ENCODE measurements around the gene COQ8B.

The COQ8B gene

DNA sequence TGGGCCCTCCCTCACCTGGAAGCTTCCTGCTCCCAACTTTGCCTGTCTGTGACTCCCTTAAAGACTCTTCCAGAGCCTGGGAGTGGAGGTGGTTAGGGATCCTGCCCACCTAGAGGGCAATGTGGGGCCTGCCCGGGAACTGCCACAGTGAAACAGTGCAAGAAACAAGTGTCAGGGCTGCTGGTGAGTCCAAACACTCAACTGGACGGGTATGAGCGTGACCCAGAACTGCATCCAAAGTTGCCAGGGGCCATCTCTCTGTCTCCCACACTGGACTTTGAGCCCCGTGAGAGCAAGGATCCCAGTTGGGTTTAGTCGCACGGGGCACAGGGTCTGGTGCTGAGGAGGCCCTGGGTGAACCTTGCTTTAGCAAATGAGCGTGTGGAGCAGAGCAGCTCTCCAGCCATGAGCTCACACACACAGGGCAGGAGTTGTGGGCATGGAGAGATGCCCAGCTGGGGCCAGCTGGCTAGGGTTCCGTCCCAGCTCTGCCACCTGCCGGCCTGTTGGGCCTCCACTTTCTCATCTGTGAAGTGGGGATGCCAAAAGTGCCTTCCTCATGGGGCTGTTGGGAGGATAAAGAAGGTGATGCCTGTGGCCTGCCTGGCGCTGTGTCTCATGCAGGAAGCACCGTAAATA lies 23.4 kb downstream of the COQ8B start:
- Histone ChIP-seq H3K4me3 (ENCODE audit: insufficient read depth, low read depth, low read length, poor library complexity, severe bottlenecking) (no peak overlapping the region), H3K36me3 (ENCODE audit: control insufficient read depth, insufficient read depth, low read length) (peaks cover 8% of the 10 kb centered on the region), H3K27me3 (replicated peaks; ENCODE audit: control insufficient read depth, insufficient read depth, low read length, poor library complexity, severe bottlenecking) (no peaks in the 10 kb centered on the region)

DNA sequence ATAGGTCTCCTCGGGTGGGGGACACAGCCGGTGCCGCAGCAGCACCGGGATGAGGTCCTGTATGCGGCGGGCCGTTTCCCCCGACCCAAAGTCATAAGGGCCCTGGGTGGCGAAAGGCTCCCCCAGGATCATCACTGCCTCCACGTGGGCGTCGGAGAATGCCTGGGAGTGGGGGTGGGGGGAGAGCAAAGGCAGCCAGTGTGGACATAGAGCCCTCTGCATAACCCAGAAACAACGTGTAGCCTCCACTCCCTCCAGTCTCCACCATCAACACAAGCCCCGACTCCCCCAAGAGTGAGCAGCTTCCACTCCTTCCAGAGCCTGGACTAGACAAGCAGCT lies 24.5 kb downstream of the COQ8B start:
- no peak for DNase-seq
- Histone ChIP-seq H3K27me3 (replicated peaks; ENCODE audit: control insufficient read depth, insufficient read depth, low read length, poor library complexity, severe bottlenecking) (no peaks in the 10 kb centered on the region), H3K9me3 (ENCODE audit: control insufficient read depth, low read length) (no peaks in the 10 kb centered on the region), H3K4me1 (ENCODE audit: control insufficient read depth, insufficient read depth, low read length, poor library complexity, severe bottlenecking) (peaks cover 14% of the 10 kb centered on the region), H3K36me3 (ENCODE audit: control insufficient read depth, insufficient read depth, low read length) (peaks cover 8% of the 10 kb centered on the region), H3K4me3 (ENCODE audit: insufficient read depth, low read depth, low read length, poor library complexity, severe bottlenecking) (no peak overlapping the region), H3K27ac (ENCODE audit: insufficient read depth, low read length, poor library complexity, severe bottlenecking) (no peak overlapping the region)

More for the DNA sequence above, 23.4 kb downstream of the COQ8B start:
- Histone ChIP-seq H3K9me3 (ENCODE audit: control insufficient read depth, low read length) (no peaks in the 10 kb centered on the region), H3K27ac (ENCODE audit: insufficient read depth, low read length, poor library complexity, severe bottlenecking) (no peak overlapping the region), H3K4me1 (ENCODE audit: control insufficient read depth, insufficient read depth, low read length, poor library complexity, severe bottlenecking) (peaks cover 14% of the 10 kb centered on the region)
- no peak for DNase-seq

DNA sequence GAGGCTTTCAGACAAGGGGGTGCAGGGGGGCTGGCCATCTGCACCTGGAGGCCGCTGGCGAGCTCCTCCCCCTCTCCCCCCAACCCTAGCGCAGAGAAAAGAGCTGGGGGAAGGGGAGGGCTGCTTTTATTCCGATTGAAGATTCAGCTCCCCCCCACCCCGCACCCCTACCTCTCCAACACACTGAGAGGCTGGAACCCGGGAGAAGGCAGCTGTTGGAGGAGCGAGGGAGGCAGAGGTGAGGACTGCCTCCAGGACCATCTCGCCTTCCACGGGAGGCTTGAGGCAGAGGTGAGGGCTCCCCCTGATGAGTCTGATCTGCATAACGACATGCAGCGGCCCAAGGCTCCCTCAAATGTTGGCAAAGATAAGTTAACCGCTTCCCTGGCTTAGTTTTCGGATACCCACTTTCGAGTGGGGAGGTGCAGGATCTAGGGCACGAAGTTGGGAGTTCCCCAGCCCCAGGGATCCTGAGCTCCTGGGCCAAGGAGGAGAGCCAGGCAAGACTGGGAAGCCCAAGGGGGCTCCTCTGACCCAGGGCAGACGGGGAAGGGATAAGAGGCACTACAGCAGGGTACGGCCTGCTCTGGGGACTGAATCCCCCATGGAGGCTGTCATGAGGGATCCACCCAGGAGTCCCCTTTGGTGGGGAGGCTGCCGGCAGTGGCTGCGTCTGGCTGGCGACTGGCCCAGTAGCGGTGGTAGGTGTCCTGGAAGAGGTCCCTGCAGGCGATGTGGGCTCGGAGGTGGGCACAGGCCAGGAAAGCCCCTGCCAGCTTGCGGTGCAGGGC lies 25.1 kb downstream of the COQ8B start:
- Histone ChIP-seq H3K4me3 (ENCODE audit: insufficient read depth, low read depth, low read length, poor library complexity, severe bottlenecking) (no peak overlapping the region), H3K9me3 (ENCODE audit: control insufficient read depth, low read length) (no peaks in the 10 kb centered on the region), H3K27me3 (replicated peaks; ENCODE audit: control insufficient read depth, insufficient read depth, low read length, poor library complexity, severe bottlenecking) (no peaks in the 10 kb centered on the region), H3K36me3 (ENCODE audit: control insufficient read depth, insufficient read depth, low read length) (peaks cover 8% of the 10 kb centered on the region), H3K27ac (ENCODE audit: insufficient read depth, low read length, poor library complexity, severe bottlenecking) (peak overlapping the region; percentile 60), H3K4me1 (ENCODE audit: control insufficient read depth, insufficient read depth, low read length, poor library complexity, severe bottlenecking) (peaks cover 14% of the 10 kb centered on the region)
- DNase-seq, result no peak

DNA sequence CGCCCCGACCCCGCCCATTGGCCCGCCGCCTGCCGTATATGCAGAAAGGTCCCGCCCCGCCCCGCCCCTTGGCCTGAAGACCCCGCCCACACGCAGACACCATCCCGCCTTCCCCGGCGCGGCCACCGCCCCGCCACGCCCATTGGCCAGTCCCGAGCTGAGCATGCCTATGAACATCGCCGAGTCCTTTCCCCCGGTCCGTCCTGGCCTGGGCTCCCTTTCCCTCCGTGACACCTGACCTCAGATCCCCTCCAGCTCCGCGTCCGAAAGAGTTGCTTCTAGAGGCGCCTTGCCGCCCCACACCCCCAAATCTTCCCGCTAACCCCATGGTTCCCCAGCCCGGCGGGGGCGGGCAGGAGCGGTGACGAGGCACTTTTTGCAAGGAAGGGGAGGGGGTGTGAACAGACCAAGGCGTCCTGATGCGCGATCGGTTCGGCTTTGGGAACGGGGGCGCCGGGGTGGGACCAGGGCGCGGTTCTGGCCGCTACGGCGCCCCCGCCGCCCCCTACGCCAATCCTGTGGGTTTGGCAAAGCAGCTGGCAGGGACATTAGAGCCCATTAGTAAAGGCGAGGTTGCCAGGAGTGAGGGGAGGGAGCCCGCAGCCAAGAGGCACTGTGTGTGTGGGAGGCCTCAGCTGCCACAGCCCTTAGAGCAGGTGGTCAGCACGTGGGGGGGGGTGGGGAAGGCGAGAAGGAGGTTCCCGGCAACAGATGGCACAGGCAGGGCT lies 25.8 kb downstream of the COQ8B start:
- DNase-seq, result peak; percentile 80 to 85 (median 84)
- peak overlapping the region; percentile 90 for H3K4me3 ChIP-seq (ENCODE audit: insufficient read depth, low read depth, low read length, poor library complexity, severe bottlenecking)
- peaks cover 8% of the 10 kb centered on the region for H3K36me3 ChIP-seq (ENCODE audit: control insufficient read depth, insufficient read depth, low read length)

GRCh38 chr19:40690050-40690692 lies 26.5 kb downstream of the COQ8B start, which contains the start of gene NUMBL:
TSS of gene NUMBL (minus strand) at chr19:40690651. CDS start at chr19:40690483, 168 bp downstream.
- Histone ChIP-seq H3K27ac (ENCODE audit: insufficient read depth, low read length, poor library complexity, severe bottlenecking) (peak within 1 kb of the TSS; percentile 60), H3K4me3 (ENCODE audit: insufficient read depth, low read depth, low read length, poor library complexity, severe bottlenecking) (peak within 1 kb of the TSS; percentile 90), H3K4me1 (ENCODE audit: control insufficient read depth, insufficient read depth, low read length, poor library complexity, severe bottlenecking) (peaks cover 14% of the 10 kb centered on the region), H3K36me3 (ENCODE audit: control insufficient read depth, insufficient read depth, low read length) (peaks cover 8% of the 10 kb centered on the region), H3K9me3 (ENCODE audit: control insufficient read depth, low read length) (no peaks in the 10 kb centered on the region), H3K27me3 (replicated peaks; ENCODE audit: control insufficient read depth, insufficient read depth, low read length, poor library complexity, severe bottlenecking) (no peaks in the 10 kb centered on the region)
- no peak for DNase-seq

More for the DNA sequence above, 25.8 kb downstream of the COQ8B start:
- H3K27me3 ChIP-seq (replicated peaks; ENCODE audit: control insufficient read depth, insufficient read depth, low read length, poor library complexity, severe bottlenecking), result no peaks in the 10 kb centered on the region
- H3K9me3 ChIP-seq (ENCODE audit: control insufficient read depth, low read length), result no peaks in the 10 kb centered on the region
- peak overlapping the region; percentile 60 for H3K27ac ChIP-seq (ENCODE audit: insufficient read depth, low read length, poor library complexity, severe bottlenecking)
- peaks cover 14% of the 10 kb centered on the region for H3K4me1 ChIP-seq (ENCODE audit: control insufficient read depth, insufficient read depth, low read length, poor library complexity, severe bottlenecking)

DNA sequence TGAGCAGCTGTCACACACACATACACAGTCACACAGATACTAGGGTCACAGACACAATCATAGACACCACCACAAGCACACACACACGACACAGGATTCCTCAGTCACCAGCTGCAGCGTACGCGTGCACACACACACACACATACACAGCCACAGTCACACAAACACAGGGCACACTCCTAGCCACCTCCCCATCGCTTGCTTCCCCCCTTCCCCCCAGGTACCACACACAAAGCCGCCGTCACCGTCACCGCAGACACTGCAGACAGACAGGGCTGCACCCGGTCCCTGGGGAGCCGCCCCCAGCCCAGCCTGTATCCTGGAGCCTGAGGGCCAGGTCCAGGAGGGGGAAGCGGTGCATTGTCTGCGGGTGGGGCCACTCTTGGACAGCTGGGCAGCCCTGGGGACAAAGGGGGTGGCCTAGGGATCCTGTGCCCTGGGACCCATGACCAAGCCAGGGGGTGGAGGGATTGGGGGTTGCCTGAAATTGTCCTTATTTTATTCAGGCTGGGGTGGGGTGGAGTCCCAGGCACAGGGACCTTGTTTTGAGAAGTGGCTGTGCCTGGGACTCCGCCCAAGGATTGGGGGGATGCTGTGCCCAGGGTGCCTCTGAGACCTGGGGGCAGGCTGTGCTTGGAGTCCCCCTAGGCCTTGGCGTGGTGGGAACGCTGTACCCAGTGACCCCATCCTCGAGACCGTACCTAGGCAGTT lies 27.2 kb downstream of the COQ8B start:
- DNase-seq, result no peak
- Histone ChIP-seq H3K4me3 (ENCODE audit: insufficient read depth, low read depth, low read length, poor library complexity, severe bottlenecking) (no peak overlapping the region), H3K36me3 (ENCODE audit: control insufficient read depth, insufficient read depth, low read length) (peaks cover 4% of the 10 kb centered on the region), H3K27ac (ENCODE audit: insufficient read depth, low read length, poor library complexity, severe bottlenecking) (no peak overlapping the region), H3K4me1 (ENCODE audit: control insufficient read depth, insufficient read depth, low read length, poor library complexity, severe bottlenecking) (peaks cover 14% of the 10 kb centered on the region), H3K9me3 (ENCODE audit: control insufficient read depth, low read length) (no peaks in the 10 kb centered on the region), H3K27me3 (replicated peaks; ENCODE audit: control insufficient read depth, insufficient read depth, low read length, poor library complexity, severe bottlenecking) (no peaks in the 10 kb centered on the region)

DNA sequence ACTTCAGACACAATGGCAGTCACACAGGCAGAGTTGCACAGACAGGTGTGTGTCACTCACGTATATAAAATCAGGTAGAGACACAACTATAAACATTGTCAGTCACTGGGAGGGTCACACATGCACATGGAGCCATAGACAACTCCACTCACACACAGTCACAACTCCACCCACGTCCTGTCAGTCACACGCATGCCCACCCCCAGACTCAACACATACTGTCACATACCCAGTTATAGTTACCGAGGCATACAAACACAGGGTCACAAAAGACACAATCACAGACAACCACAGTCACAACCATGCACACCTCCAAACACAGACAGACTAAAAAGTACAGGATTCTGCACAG lies 27.7 kb downstream of the COQ8B start:
- no peak for DNase-seq
- Histone ChIP-seq H3K9me3 (ENCODE audit: control insufficient read depth, low read length) (no peaks in the 10 kb centered on the region), H3K27ac (ENCODE audit: insufficient read depth, low read length, poor library complexity, severe bottlenecking) (no peak overlapping the region), H3K4me3 (ENCODE audit: insufficient read depth, low read depth, low read length, poor library complexity, severe bottlenecking) (no peak overlapping the region), H3K36me3 (ENCODE audit: control insufficient read depth, insufficient read depth, low read length) (no peaks in the 10 kb centered on the region), H3K27me3 (replicated peaks; ENCODE audit: control insufficient read depth, insufficient read depth, low read length, poor library complexity, severe bottlenecking) (no peaks in the 10 kb centered on the region), H3K4me1 (ENCODE audit: control insufficient read depth, insufficient read depth, low read length, poor library complexity, severe bottlenecking) (peaks cover 14% of the 10 kb centered on the region)

DNA sequence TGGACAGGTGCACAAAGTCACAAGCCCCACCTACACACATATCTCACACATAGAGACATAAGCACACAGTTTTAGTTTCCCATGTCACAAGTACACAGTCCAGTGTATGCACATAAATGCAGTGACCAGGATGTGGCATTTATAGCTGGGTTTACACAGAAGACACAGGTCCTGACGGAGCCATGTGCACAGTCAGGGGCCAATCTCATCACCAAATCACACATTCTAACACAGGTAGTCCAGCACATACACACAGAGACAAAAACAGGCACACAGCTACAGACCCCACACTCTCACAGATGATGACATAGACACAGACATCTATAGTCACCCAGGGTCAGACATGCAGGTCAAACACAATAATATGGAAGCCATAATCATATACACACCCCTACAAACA lies 28.4 kb downstream of the COQ8B start:
- H3K27ac ChIP-seq (ENCODE audit: insufficient read depth, low read length, poor library complexity, severe bottlenecking), result no peak overlapping the region
- H3K4me1 ChIP-seq (ENCODE audit: control insufficient read depth, insufficient read depth, low read length, poor library complexity, severe bottlenecking), result peaks cover 14% of the 10 kb centered on the region
- H3K27me3 ChIP-seq (replicated peaks; ENCODE audit: control insufficient read depth, insufficient read depth, low read length, poor library complexity, severe bottlenecking), result no peaks in the 10 kb centered on the region
- no peak overlapping the region for H3K4me3 ChIP-seq (ENCODE audit: insufficient read depth, low read depth, low read length, poor library complexity, severe bottlenecking)
- H3K9me3 ChIP-seq (ENCODE audit: control insufficient read depth, low read length), result no peaks in the 10 kb centered on the region
- no peaks in the 10 kb centered on the region for H3K36me3 ChIP-seq (ENCODE audit: control insufficient read depth, insufficient read depth, low read length)
- DNase-seq, result no peak

DNA sequence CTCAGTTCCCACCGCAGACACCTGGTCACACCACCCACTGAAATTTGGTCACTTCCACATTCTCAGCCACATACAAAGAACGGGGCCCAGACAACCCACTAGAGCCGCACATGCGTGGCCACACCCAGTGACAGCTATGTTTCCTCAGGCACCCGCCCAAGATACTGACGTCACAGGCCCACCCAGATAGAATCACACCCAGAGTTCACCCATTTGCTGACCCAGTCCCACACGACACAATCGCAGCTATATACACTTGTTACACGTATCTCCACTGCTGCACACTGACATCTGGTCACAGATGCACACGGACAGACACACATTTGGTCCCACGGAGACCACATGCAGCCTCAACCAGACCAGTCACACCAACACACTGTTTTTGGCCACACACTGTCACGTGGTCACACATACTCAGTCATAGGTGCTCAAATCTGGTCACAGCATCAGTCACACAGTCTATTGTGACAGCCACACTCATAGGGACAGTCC lies 29.1 kb downstream of the COQ8B start:
- H3K36me3 ChIP-seq (ENCODE audit: control insufficient read depth, insufficient read depth, low read length), result no peaks in the 10 kb centered on the region
- DNase-seq, result no peak
- no peak overlapping the region for H3K4me3 ChIP-seq (ENCODE audit: insufficient read depth, low read depth, low read length, poor library complexity, severe bottlenecking)
- H3K4me1 ChIP-seq (ENCODE audit: control insufficient read depth, insufficient read depth, low read length, poor library complexity, severe bottlenecking), result peaks cover 14% of the 10 kb centered on the region
- H3K27me3 ChIP-seq (replicated peaks; ENCODE audit: control insufficient read depth, insufficient read depth, low read length, poor library complexity, severe bottlenecking), result no peaks in the 10 kb centered on the region
- H3K9me3 ChIP-seq (ENCODE audit: control insufficient read depth, low read length), result no peaks in the 10 kb centered on the region
- no peak overlapping the region for H3K27ac ChIP-seq (ENCODE audit: insufficient read depth, low read length, poor library complexity, severe bottlenecking)
